Thoracic aorta (tissue), 2 donors: Measurements from ENCODE around the gene GIT2. TPM values are rescaled to one million over a fixed set of nuclear protein-coding genes. Genes with fewer than 3 reads are reported as not detected.
"Not testable (repeated sequence)": the region's sequence is repeated elsewhere in the genome, so short reads cannot be mapped to it uniquely, and the experiment has no call there.

Source experiments
- ATAC-seq: fragments of 150-250 bp; one replicate; pipeline ENCODE4 v1.8.0; 2017; ENCODE audit warnings: low read depth; ENCODE audit not compliant: insufficient number of reproducible peaks, low FRiP score
- DNase-seq: peaks from one replicate; pipeline ENCODE4 v3.0.0-alpha.2; 2020; ENCODE audit warnings: low spot score
- H3K27ac ChIP-seq, 2 donors: fragments of 200-600 bp; sonication (generic); 1 replicate in 1 of 2; 2 replicates in 1 of 2; pipeline ENCODE4 v1.5.1; 2016; ENCODE audit warnings: mild to moderate bottlenecking in 2 of 2, moderate library complexity in 2 of 2
- H3K27me3 ChIP-seq: fragments of 200-600 bp; sonication (generic); replicated peaks from 2 replicates; pipeline ENCODE4 v1.6.0; 2016; ENCODE audit warnings: mild to moderate bottlenecking; ENCODE audit not compliant: insufficient read depth
- H3K36me3 ChIP-seq: fragments of 200-600 bp; sonication (generic); one replicate; pipeline ENCODE4 v1.5.1; 2016
- H3K4me1 ChIP-seq, 2 donors: fragments of 200-600 bp; sonication (generic); 1 replicate in 1 of 2; 2 replicates in 1 of 2; pipeline versions ENCODE4 v1.5.1 to v1.6.0; 2016; ENCODE audit warnings: low read depth in 2 of 2, mild to moderate bottlenecking in 1 of 2; ENCODE audit not compliant: control insufficient read depth in 1 of 2
- H3K4me3 ChIP-seq: fragments of 200-600 bp; sonication (generic); 2 replicates; pipeline ENCODE4 v1.5.1; 2016; ENCODE audit warnings: mild to moderate bottlenecking
- H3K9me3 ChIP-seq: fragments of 200-600 bp; sonication (generic); 2 replicates; pipeline ENCODE4 v1.5.1; 2016
- CTCF ChIP-seq: fragments of 200-600 bp; sonication (generic); IDR thresholded peaks from one replicate; pipeline ENCODE4 v1.5.1; 2019; ENCODE audit warnings: antibody characterized with exemption
- total RNA-seq, 2 donors: library from RNA; depleted of rRNA; stranded (reverse); fragments of >200 nt; gene quantifications; one replicate each; pipeline versions ENCODE4 v1.1.0 to v1.2.3, GENCODE V29; 2016

Gene GIT2
- total RNA-seq, 2 donors from 2014 or later: 45.2 to 71.5 TPM

GRCh38 chr12:109988903-109989302 is 7.3 kb downstream of the GIT2 start:
- no peak for TF ChIP-seq CTCF
- no peak for DNase-seq
- H3K27ac ChIP-seq: no peak overlapping the region
- H3K9me3 ChIP-seq: no peaks in the 10 kb centered on the region
- no peak for ATAC-seq
- no peak overlapping the region for H3K4me3 ChIP-seq
- H3K4me1 ChIP-seq: peaks cover 0 to 1% of the 10 kb centered on the region in 2 donors
- H3K27me3 ChIP-seq: no peaks in the 10 kb centered on the region
- H3K36me3 ChIP-seq: peaks cover 16% of the 10 kb centered on the region

GRCh38 chr12:109988274-109988673 is 7.9 kb downstream of the GIT2 start:
- H3K27me3 ChIP-seq: no peaks in the 10 kb centered on the region
- no peak for ATAC-seq
- no peaks in the 10 kb centered on the region for H3K9me3 ChIP-seq
- no peak for TF ChIP-seq CTCF
- DNase-seq: no peak
- H3K36me3 ChIP-seq: peaks cover 22% of the 10 kb centered on the region
- H3K4me1 ChIP-seq: no peaks in the 10 kb centered on the region
- H3K27ac ChIP-seq: no peak overlapping the region
- H3K4me3 ChIP-seq: no peak overlapping the region

- no peaks in the 10 kb centered on the region for H3K27me3 ChIP-seq
- no peak for ATAC-seq
- TF ChIP-seq CTCF: no peak
- DNase-seq: no peak
- H3K36me3 ChIP-seq: peaks cover 26% of the 10 kb centered on the region
- H3K4me1 ChIP-seq: no peaks in the 10 kb centered on the region
- no peak overlapping the region for H3K27ac ChIP-seq
- H3K9me3 ChIP-seq: no peaks in the 10 kb centered on the region
- H3K4me3 ChIP-seq: no peak overlapping the region
Observed at GRCh38 chr12:109987615-109988014, 8.6 kb downstream of the GIT2 start.

GRCh38 chr12:109986236-109986635 is 9.9 kb downstream of the GIT2 start:
- H3K4me1 ChIP-seq, H3K9me3 ChIP-seq, H3K27ac ChIP-seq, H3K27me3 ChIP-seq, ATAC-seq, H3K4me3 ChIP-seq, DNase-seq: not testable (repeated sequence)
- H3K36me3 ChIP-seq: peaks cover 31% of the 10 kb centered on the region

DNA sequence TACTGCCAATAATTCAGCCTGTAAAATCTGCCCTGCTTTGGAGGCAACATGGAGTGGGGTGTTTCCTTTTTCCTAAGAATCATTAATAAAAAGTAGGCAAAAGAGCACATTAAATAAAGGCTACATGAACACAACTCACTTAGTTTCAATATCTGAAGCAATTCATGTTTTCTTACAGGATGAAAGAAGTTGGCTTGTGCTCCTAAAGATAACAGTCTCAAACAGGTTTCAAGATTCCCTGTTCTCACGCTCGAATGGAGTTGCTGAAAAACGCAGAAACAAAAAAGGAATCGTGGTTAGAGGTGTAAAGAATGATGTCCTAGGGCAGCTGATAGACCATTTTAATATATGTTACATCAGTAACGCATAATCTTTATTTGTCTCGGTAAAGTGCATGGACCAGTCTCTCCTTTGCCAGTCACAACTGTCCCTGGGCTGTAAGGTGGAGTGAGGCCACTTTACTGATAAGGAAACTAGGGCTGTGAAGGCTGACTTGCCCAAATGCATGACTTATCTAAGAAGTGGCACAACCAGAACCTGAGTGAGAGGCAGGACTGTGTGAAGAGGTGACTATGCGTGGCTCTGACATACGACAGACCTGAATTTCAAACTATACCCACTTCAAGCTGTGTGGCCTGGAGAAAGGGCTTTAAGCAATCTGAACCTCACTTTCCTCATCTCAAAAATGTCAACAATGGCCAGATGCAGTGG is 12.6 kb downstream of the GIT2 start:
- no peaks in the 10 kb centered on the region for H3K9me3 ChIP-seq
- H3K27me3 ChIP-seq: no peaks in the 10 kb centered on the region
- no peak for DNase-seq
- H3K36me3 ChIP-seq: peaks cover 49% of the 10 kb centered on the region
- no peak overlapping the region for H3K27ac ChIP-seq
- no peak for ATAC-seq
- no peaks in the 10 kb centered on the region for H3K4me1 ChIP-seq
- TF ChIP-seq CTCF: no peak
- H3K4me3 ChIP-seq: no peak overlapping the region

- Histone ChIP-seq H3K4me1 (no peaks in the 10 kb centered on the region), H3K36me3 (peaks cover 55% of the 10 kb centered on the region), H3K27me3 (no peaks in the 10 kb centered on the region), H3K9me3 (no peaks in the 10 kb centered on the region), H3K4me3 (no peak overlapping the region), H3K27ac (no peak overlapping the region)
- DNase-seq (no peak), ATAC-seq (no peak)
- no peak for TF ChIP-seq CTCF
Observed at GRCh38 chr12:109982210-109982609, 14.0 kb downstream of the GIT2 start.
